HG03460 (cell line): ENCODE measurements around the gene PIP4K2A.
A peak's percentile ranks its signal among the peaks of the same experiment; 100 is the strongest.

ENCODE experiments used
- ATAC-seq: cut with Tn5 transposase; IDR thresholded peaks from one replicate; pipeline ENCODE4 v1.9.1; 2021; ENCODE audit not compliant: unreplicated experiment

PIP4K2A gene

GRCh38 chr10:22622242-22622806 is 92.1 kb downstream of the PIP4K2A start:
- no peak for ATAC-seq

- ATAC-seq, result no peak
Measured at GRCh38 chr10:22621726-22622125, 92.7 kb downstream of the PIP4K2A start.

- no peak for ATAC-seq
Measured at GRCh38 chr10:22620929-22621328, 93.4 kb downstream of the PIP4K2A start.

- ATAC-seq, result no peak
Measured at GRCh38 chr10:22620140-22620857, 94.1 kb downstream of the PIP4K2A start.

GRCh38 chr10:22619101-22619500 is 95.3 kb downstream of the PIP4K2A start:
- ATAC-seq, result no peak

GRCh38 chr10:22618078-22618785 is 96.1 kb downstream of the PIP4K2A start:
- ATAC-seq, result no peak

- no peak for ATAC-seq
Measured at GRCh38 chr10:22617516-22617915, 96.9 kb downstream of the PIP4K2A start.

GRCh38 chr10:22617051-22617450 is 97.3 kb downstream of the PIP4K2A start:
- no peak for ATAC-seq

- peak; percentile 44 for ATAC-seq
Measured at GRCh38 chr10:22615819-22616499, 98.4 kb downstream of the PIP4K2A start.

- no peak for ATAC-seq
Measured at GRCh38 chr10:22615101-22615500, 99.3 kb downstream of the PIP4K2A start.

- no peak for ATAC-seq
Measured at GRCh38 chr10:22613011-22613410, 101.4 kb downstream of the PIP4K2A start.

GRCh38 chr10:22612318-22612717 is 102.1 kb downstream of the PIP4K2A start:
- no peak for ATAC-seq

- ATAC-seq, result no peak
Measured at GRCh38 chr10:22611425-22612115, 102.8 kb downstream of the PIP4K2A start.

- no peak for ATAC-seq
Measured at GRCh38 chr10:22610610-22611009, 103.8 kb downstream of the PIP4K2A start.

- no peak for ATAC-seq
Measured at GRCh38 chr10:22609719-22610465, 104.5 kb downstream of the PIP4K2A start.

- no peak for ATAC-seq
Measured at GRCh38 chr10:22609251-22609650, 105.1 kb downstream of the PIP4K2A start.

GRCh38 chr10:22607261-22607660 is 107.1 kb downstream of the PIP4K2A start:
- no peak for ATAC-seq

GRCh38 chr10:22606164-22606614 is 108.2 kb downstream of the PIP4K2A start:
- ATAC-seq, result peak; percentile 90

- peak; percentile 31 for ATAC-seq
Measured at GRCh38 chr10:22605168-22605567, 109.2 kb downstream of the PIP4K2A start.
